ENCODE data around the gene SERPINA9. TPM values are rescaled to one million over a fixed set of nuclear protein-coding genes. Genes with fewer than 3 reads are reported as not detected.

SERPINA9 gene
- total RNA-seq, 1 experiment from 2014 or later = not detected

DNA sequence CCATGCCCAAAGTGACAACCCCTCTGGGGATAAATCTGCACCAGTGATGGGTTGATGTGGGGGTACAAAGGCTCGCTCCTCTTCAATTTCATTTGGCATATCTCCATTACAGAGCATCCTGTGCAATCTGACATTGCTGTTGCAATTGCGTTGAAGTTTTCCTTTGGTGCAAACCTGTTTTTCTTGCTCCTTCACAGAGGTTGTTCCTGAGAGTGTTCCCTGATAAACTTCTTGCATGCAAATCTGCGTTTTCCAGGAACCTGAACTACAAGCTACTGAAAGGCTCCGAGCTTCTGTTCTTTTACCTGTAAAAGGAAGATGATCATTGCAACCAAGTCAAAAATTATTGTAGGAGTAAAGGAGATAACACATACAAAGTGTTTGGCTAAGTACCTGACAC is 49.5 kb downstream of the SERPINA9 start:
- no peak for DNase-seq
- CTCF ChIA-PET = no interaction called here
- Histone ChIP-seq H3K36me3 (ENCODE audit: low read depth) (no peaks in the 10 kb centered on the region), H3K4me1 (replicated peaks; ENCODE audit: insufficient read depth) (no peaks in the 10 kb centered on the region), H3K9me2 (ENCODE audit: insufficient read depth) (no peaks in the 10 kb centered on the region), H3K4me2 (no peak overlapping the region), H2AFZ (no peak overlapping the region), H3K27ac (no peak overlapping the region), H3K79me2 (ENCODE audit: low read depth) (no peaks in the 10 kb centered on the region), H3K27me3 (ENCODE audit: insufficient read depth, low read depth) (peaks cover 5% of the 10 kb centered on the region; the same call in 1 of the 2 replicates), H4K20me1 (ENCODE audit: insufficient read depth) (no peaks in the 10 kb centered on the region), H3K4me3 (no peak overlapping the region), H3F3A (ENCODE audit: insufficient read depth, low read depth) (no peaks in the 10 kb centered on the region), H3K9me3 (ENCODE audit: insufficient read depth, low read depth) (no peaks in the 10 kb centered on the region)
- BruUV-seq (replicated peaks) = no TSS peak
- POLR2A ChIA-PET (ENCODE audit: unreplicated experiment) = no interaction called here
- intact Hi-C loops (cut with micrococcal nuclease; ENCODE audit: unreplicated experiment) = no loop called here
- TF ChIP-seq CTCF (conservative IDR thresholded peaks at IDR 0.05) = no peak
- no peak for TF ChIP-seq EZH2 (IDR thresholded peaks at IDR 0.05; ENCODE audit: low read depth)

DNA sequence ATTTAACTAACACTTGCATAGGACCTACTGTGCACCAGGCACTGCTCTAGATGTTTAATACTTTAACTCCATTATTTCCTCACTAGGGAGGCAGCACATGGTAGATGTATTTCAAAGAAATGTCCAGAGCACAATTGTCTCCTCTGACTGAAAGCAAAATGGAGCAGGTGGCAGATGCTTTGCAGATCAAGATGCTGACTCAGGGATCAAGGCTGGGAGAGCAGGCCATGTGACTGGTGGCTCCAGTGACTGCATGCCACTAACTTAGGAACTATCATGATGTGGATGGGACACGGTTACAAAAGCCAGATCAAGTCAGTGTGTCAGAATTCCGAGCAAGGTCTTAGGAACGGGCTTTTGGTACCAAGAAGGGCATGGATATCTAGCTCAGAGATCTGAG is 51.6 kb downstream of the SERPINA9 start:
- no TSS peak for BruUV-seq (replicated peaks)
- no peak overlapping the region for H3K4me2 ChIP-seq
- H3K4me3 ChIP-seq = no peak overlapping the region
- intact Hi-C loops (cut with micrococcal nuclease; ENCODE audit: unreplicated experiment) = no loop called here
- peaks cover 5% of the 10 kb centered on the region; the same call in 1 of the 2 replicates for H3K27me3 ChIP-seq (ENCODE audit: insufficient read depth, low read depth)
- no peaks in the 10 kb centered on the region for H3K79me2 ChIP-seq (ENCODE audit: low read depth)
- ChIA-PET CTCF (no interaction called here), POLR2A (ENCODE audit: unreplicated experiment) (no interaction called here)
- no peaks in the 10 kb centered on the region for H3K9me2 ChIP-seq (ENCODE audit: insufficient read depth)
- no peaks in the 10 kb centered on the region for H3F3A ChIP-seq (ENCODE audit: insufficient read depth, low read depth)
- H2AFZ ChIP-seq = no peak overlapping the region
- no peaks in the 10 kb centered on the region for H3K36me3 ChIP-seq (ENCODE audit: low read depth)
- no peak for TF ChIP-seq CTCF (conservative IDR thresholded peaks at IDR 0.05)
- no peak for TF ChIP-seq EZH2 (IDR thresholded peaks at IDR 0.05; ENCODE audit: low read depth)
- no peaks in the 10 kb centered on the region for H4K20me1 ChIP-seq (ENCODE audit: insufficient read depth)
- no peak overlapping the region for H3K27ac ChIP-seq
- no peak for DNase-seq
- H3K4me1 ChIP-seq (replicated peaks; ENCODE audit: insufficient read depth) = no peaks in the 10 kb centered on the region
- H3K9me3 ChIP-seq (ENCODE audit: insufficient read depth, low read depth) = no peaks in the 10 kb centered on the region

- ChIA-PET POLR2A (ENCODE audit: unreplicated experiment) (no interaction called here), CTCF (no interaction called here)
- Histone ChIP-seq H3F3A (ENCODE audit: insufficient read depth, low read depth) (no peaks in the 10 kb centered on the region), H3K4me3 (no peak overlapping the region), H4K20me1 (ENCODE audit: insufficient read depth) (no peaks in the 10 kb centered on the region), H3K27ac (no peak overlapping the region), H3K27me3 (ENCODE audit: insufficient read depth, low read depth) (peaks cover 5% of the 10 kb centered on the region; the same call in 1 of the 2 replicates), H2AFZ (no peak overlapping the region), H3K4me1 (replicated peaks; ENCODE audit: insufficient read depth) (no peaks in the 10 kb centered on the region), H3K9me2 (ENCODE audit: insufficient read depth) (no peaks in the 10 kb centered on the region), H3K9me3 (ENCODE audit: insufficient read depth, low read depth) (no peaks in the 10 kb centered on the region), H3K4me2 (no peak overlapping the region), H3K79me2 (ENCODE audit: low read depth) (no peaks in the 10 kb centered on the region), H3K36me3 (ENCODE audit: low read depth) (no peaks in the 10 kb centered on the region)
- TF ChIP-seq EZH2 (IDR thresholded peaks at IDR 0.05; ENCODE audit: low read depth) (no peak), CTCF (conservative IDR thresholded peaks at IDR 0.05) (peak; percentile 58)
- BruUV-seq (replicated peaks) = no TSS peak
- intact Hi-C loops (cut with micrococcal nuclease; ENCODE audit: unreplicated experiment) = no loop called here
- DNase-seq = peak in 1 of 2 experiments; percentile 6
These were observed 52.4 kb downstream of the SERPINA9 start for GRCh38 chr14:94423453-94424056.

Measured in PC-9 (cell line).